SU-DHL-6 (cell line): ENCODE results near the gene SEC14L1.

Experiments
- H2AFZ ChIP-seq: fragments of 200-600 bp; sonication (generic); 2 replicates; pipeline ENCODE4 v1.6.1; 2014; ENCODE audit warnings: low read depth, mild to moderate bottlenecking, moderate library complexity, mixed read lengths, antibody characterized with exemption, low read length; ENCODE audit not compliant: severe bottlenecking
- H3F3A ChIP-seq: fragments of 200-600 bp; shearing (Covaris generic); 2 replicates; pipeline ENCODE4 v1.6.0; 2016; ENCODE audit warnings: antibody characterized with exemption, mild to moderate bottlenecking; ENCODE audit not compliant: insufficient read depth
- H3K27ac ChIP-seq: fragments of 200-600 bp; sonication (generic); 2 replicates; pipeline ENCODE4 v1.5.1; 2016; ENCODE audit warnings: low read depth, mild to moderate bottlenecking, low read length, moderate library complexity, mixed read lengths
- H3K27me3 ChIP-seq: fragments of 200-600 bp; sonication (generic), shearing (Covaris generic); 2 replicates; pipeline ENCODE4 v1.6.0; 2014; ENCODE audit warnings: mild to moderate bottlenecking, low read length
- H3K36me3 ChIP-seq: fragments of 200-600 bp; sonication (generic); 2 replicates; pipeline ENCODE4 v1.6.1; 2014; ENCODE audit warnings: mild to moderate bottlenecking, low read length, mixed read lengths
- H3K4me2 ChIP-seq: fragments of 300-600, 200-600 bp; shearing (Covaris generic), sonication (generic); 2 replicates; pipeline ENCODE4 v1.6.0; 2014; ENCODE audit warnings: low read length, low read depth, mild to moderate bottlenecking; ENCODE audit not compliant: poor library complexity, severe bottlenecking
- H3K4me3 ChIP-seq: fragments of 200-600 bp; sonication (generic); 2 replicates; pipeline ENCODE4 v1.5.1; 2014; ENCODE audit warnings: antibody characterized with exemption, low read length, mild to moderate bottlenecking, mixed read lengths; ENCODE audit not compliant: insufficient read depth, poor library complexity, severe bottlenecking
- H3K79me2 ChIP-seq: fragments of 200-600 bp; sonication (generic); 2 replicates; pipeline ENCODE4 v1.6.1; 2014; ENCODE audit warnings: mild to moderate bottlenecking, low read length, moderate library complexity; ENCODE audit not compliant: insufficient read depth
- H3K9ac ChIP-seq: fragments of 200-600 bp; sonication (generic); 2 replicates; pipeline ENCODE4 v1.7.0; 2014; ENCODE audit warnings: mild to moderate bottlenecking, low read length
- H3K9me2 ChIP-seq: fragments of 200-600 bp; sonication (generic); replicated peaks from 2 replicates; pipeline ENCODE4 v1.6.1; 2014; ENCODE audit warnings: low read length; ENCODE audit not compliant: insufficient read depth
- H3K9me3 ChIP-seq: fragments of 200-600 bp; sonication (generic); 2 replicates; pipeline ENCODE4 v1.6.1; 2014; ENCODE audit warnings: low read length, mixed read lengths; ENCODE audit not compliant: insufficient read depth
- H4K20me1 ChIP-seq: fragments of 200-600 bp; sonication (generic); 2 replicates; pipeline ENCODE4 v1.6.1; 2014; ENCODE audit warnings: low read depth, mild to moderate bottlenecking, antibody characterized with exemption, low read length, moderate library complexity, mixed read lengths
- CTCF ChIP-seq: fragments of 200-600 bp; sonication (generic); IDR thresholded peaks from one replicate; pipeline ENCODE4 v1.5.1; 2017; ENCODE audit warnings: antibody characterized with exemption, mild to moderate bottlenecking, low read length, moderate library complexity; ENCODE audit not compliant: insufficient read depth, poor library complexity, severe bottlenecking
- EZH2phosphoT487 ChIP-seq: fragments of 200-600 bp; sonication (generic), shearing (Covaris generic); conservative IDR thresholded peaks from 2 replicates; pipeline ENCODE4 v1.6.1; 2018; ENCODE audit warnings: mild to moderate bottlenecking, antibody characterized with exemption, low read length, moderate library complexity, mixed read lengths

The SEC14L1 gene

DNA sequence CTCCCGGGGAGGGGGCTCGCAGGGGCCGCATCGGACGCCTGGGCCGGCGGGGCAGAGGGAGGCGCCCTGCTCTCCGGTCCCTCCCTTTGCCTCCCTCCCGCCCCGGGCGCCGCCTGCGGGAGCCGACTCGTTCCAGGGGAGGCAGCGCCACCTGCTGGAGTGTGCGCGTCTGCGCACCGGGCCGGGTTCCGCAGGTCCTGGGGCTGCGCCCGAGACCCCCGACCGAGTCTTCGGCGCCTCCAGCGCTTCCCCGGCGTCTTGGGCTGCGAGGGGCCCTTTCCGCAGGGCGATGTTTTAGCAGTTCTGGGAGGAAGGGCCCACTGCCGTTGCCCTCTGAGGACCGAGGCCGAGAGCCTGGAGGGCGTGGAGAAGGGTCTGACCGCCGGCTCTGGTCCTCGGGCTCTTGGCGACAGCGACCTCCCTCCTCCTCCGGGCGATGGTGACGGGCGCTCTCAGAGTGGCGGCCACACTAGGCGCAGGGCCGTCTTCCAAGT lies 106.3 kb downstream of the SEC14L1 start:
- no peak overlapping the region for H2AFZ ChIP-seq
- H3K79me2 ChIP-seq = no peaks in the 10 kb centered on the region
- H3K9me2 ChIP-seq = no peaks in the 10 kb centered on the region
- peak overlapping the region; percentile 43 for H3K4me2 ChIP-seq
- no peaks in the 10 kb centered on the region for H3F3A ChIP-seq
- H3K36me3 ChIP-seq = no peaks in the 10 kb centered on the region
- H3K27me3 ChIP-seq = no peaks in the 10 kb centered on the region
- H4K20me1 ChIP-seq = no peaks in the 10 kb centered on the region
- no peaks in the 10 kb centered on the region for H3K9me3 ChIP-seq
- H3K27ac ChIP-seq = no peak overlapping the region
- TF ChIP-seq CTCF (peak; percentile 76), EZH2phosphoT487 (no peak)
- H3K9ac ChIP-seq = peak overlapping the region; percentile 33; the same call in 1 of the 2 replicates
- peak overlapping the region; percentile 27 for H3K4me3 ChIP-seq

GRCh38 chr17:77247609-77248008 lies 106.8 kb downstream of the SEC14L1 start:
- Histone ChIP-seq H3K79me2 (no peaks in the 10 kb centered on the region), H3K9ac (no peak overlapping the region), H3K27me3 (no peaks in the 10 kb centered on the region), H3F3A (no peaks in the 10 kb centered on the region), H4K20me1 (no peaks in the 10 kb centered on the region), H3K4me2 (no peak overlapping the region), H3K36me3 (no peaks in the 10 kb centered on the region), H3K9me2 (no peaks in the 10 kb centered on the region), H3K27ac (no peak overlapping the region), H3K9me3 (no peaks in the 10 kb centered on the region), H2AFZ (no peak overlapping the region), H3K4me3 (no peak overlapping the region)
- TF ChIP-seq CTCF = no peak
- no peak for TF ChIP-seq EZH2phosphoT487

- H3K36me3 ChIP-seq = no peaks in the 10 kb centered on the region
Measured at GRCh38 chr17:77248216-77249114, 107.7 kb downstream of the SEC14L1 start.

More at GRCh38 chr17:77248216-77249114, 107.7 kb downstream of the SEC14L1 start:
- Histone ChIP-seq H3K27ac (no peak overlapping the region), H3K9me3 (no peaks in the 10 kb centered on the region), H4K20me1 (no peaks in the 10 kb centered on the region), H2AFZ (no peak overlapping the region), H3K27me3 (no peaks in the 10 kb centered on the region), H3K4me2 (no peak overlapping the region), H3K9ac (no peak overlapping the region), H3K9me2 (no peaks in the 10 kb centered on the region), H3K4me3 (no peak overlapping the region), H3F3A (no peaks in the 10 kb centered on the region), H3K79me2 (no peaks in the 10 kb centered on the region)
- TF ChIP-seq CTCF = no peak
- TF ChIP-seq EZH2phosphoT487 = no peak
